Ramos (cell line): Measurements from ENCODE around the gene FUT3.
"Not testable (repeated sequence)": the region's sequence is repeated elsewhere in the genome, so short reads cannot be mapped to it uniquely, and the experiment has no call there.

Experiments
- in situ Hi-C: fragments of 300-500 bp; cut with MboI; formaldehyde crosslinking; loops from one replicate; pipeline ENCODE4 v1.14.3; 2022; ENCODE audit warnings: low sequenced_read_pairs; ENCODE audit not compliant: unreplicated experiment

The FUT3 gene

GRCh38 chr19:5883157-5883873, 32.1 kb upstream of the FUT3 start:
- in situ Hi-C loops = not testable (repeated sequence)

- in situ Hi-C loops = no loop called here
Measured at GRCh38 chr19:5882421-5882968, 31.2 kb upstream of the FUT3 start.

GRCh38 chr19:5881543-5882299, 30.5 kb upstream of the FUT3 start:
- in situ Hi-C loops = no loop called here

- in situ Hi-C loops = no loop called here
Measured at GRCh38 chr19:5880604-5881078, 29.4 kb upstream of the FUT3 start.

GRCh38 chr19:5880196-5880595, 28.9 kb upstream of the FUT3 start:
- in situ Hi-C loops = no loop called here

- in situ Hi-C loops = no loop called here
Measured at GRCh38 chr19:5877882-5878281, 26.6 kb upstream of the FUT3 start.

- in situ Hi-C loops = no loop called here
Measured at GRCh38 chr19:5877427-5877826, 26.2 kb upstream of the FUT3 start.

- in situ Hi-C loops = not testable (repeated sequence)
Measured at GRCh38 chr19:5874496-5874895, 23.2 kb upstream of the FUT3 start.

- in situ Hi-C loops = no loop called here
Measured at GRCh38 chr19:5873617-5874199, 22.5 kb upstream of the FUT3 start.

GRCh38 chr19:5870986-5871394, 19.7 kb upstream of the FUT3 start:
- in situ Hi-C loops = no loop called here

GRCh38 chr19:5867201-5868136, 16.2 kb upstream of the FUT3 start:
- in situ Hi-C loops = no loop called here

GRCh38 chr19:5865772-5866171, 14.5 kb upstream of the FUT3 start:
- in situ Hi-C loops = no loop called here

- in situ Hi-C loops = no loop called here
Measured at GRCh38 chr19:5864725-5865486, 13.7 kb upstream of the FUT3 start.

- in situ Hi-C loops = no loop called here
Measured at GRCh38 chr19:5864013-5864720, 12.9 kb upstream of the FUT3 start.

- in situ Hi-C loops = no loop called here
Measured at GRCh38 chr19:5863030-5863665, 11.9 kb upstream of the FUT3 start.

- in situ Hi-C loops = no loop called here
Measured at GRCh38 chr19:5857203-5858081, 6.2 kb upstream of the FUT3 start.

- in situ Hi-C loops = not testable (repeated sequence)
Measured at GRCh38 chr19:5855151-5855550, 3.9 kb upstream of the FUT3 start.
